MCF 10A (cell line): ENCODE measurements around the gene COX6B2. TPM values are rescaled to one million over a fixed set of nuclear protein-coding genes. Genes with fewer than 3 reads are reported as not detected.
A peak's percentile ranks its signal among the peaks of the same experiment; 100 is the strongest.

ENCODE experiments used
- BruUV-seq: library from RNA; stranded (reverse); fragments of 400-500 nt; replicated peaks from 2 replicates; lab custom pipeline; 2021; lab: Mats Ljungman, UMichigan
- CTCF ChIA-PET: fragments of 300-600 bp; sonication (Branson Sonifier 250); formaldehyde crosslinking; extraction: SDS; loops from one replicate; lab custom pipeline; 2021; ENCODE audit warnings: antibody characterized with exemption, inconsistent platforms; lab: Yijun Ruan, JAX
- POLR2A ChIA-PET: fragments of 300-600, 350-650 bp; sonication (Branson Sonifier 250); formaldehyde crosslinking; extraction: SDS; loops from one replicate; lab custom pipeline; 2020; ENCODE audit warnings: antibody characterized with exemption, inconsistent platforms; lab: Yijun Ruan, JAX
- DNase-seq: peaks from one replicate; pipeline ENCODE4 v3.0.0-alpha.2; 2018; ENCODE audit not compliant: unreplicated experiment
- H3K27ac Mint-ChIP-seq: one replicate; pipeline ENCODE4 v1.8.0; 2022; ENCODE audit warnings: mild to moderate bottlenecking, low read depth, mixed read lengths; ENCODE audit not compliant: unreplicated experiment
- H3K27me3 Mint-ChIP-seq: one replicate; pipeline ENCODE4 v1.8.0; 2022; ENCODE audit warnings: mixed read lengths; ENCODE audit not compliant: insufficient read depth, unreplicated experiment
- H3K36me3 Mint-ChIP-seq: one replicate; pipeline ENCODE4 v1.8.0; 2022; ENCODE audit warnings: mild to moderate bottlenecking, moderate library complexity, mixed read lengths; ENCODE audit not compliant: insufficient read depth, unreplicated experiment
- H3K4me1 Mint-ChIP-seq: one replicate; pipeline ENCODE4 v1.8.0; 2022; ENCODE audit warnings: mixed read lengths; ENCODE audit not compliant: insufficient read depth, unreplicated experiment
- H3K4me3 Mint-ChIP-seq: one replicate; pipeline ENCODE4 v1.8.0; 2022; ENCODE audit warnings: mild to moderate bottlenecking, moderate library complexity, mixed read lengths; ENCODE audit not compliant: unreplicated experiment
- H3K9me3 Mint-ChIP-seq: one replicate; pipeline ENCODE4 v1.8.0; 2022; ENCODE audit warnings: mixed read lengths; ENCODE audit not compliant: unreplicated experiment
- intact Hi-C: fragments of 100-400 bp; cut with micrococcal nuclease; formaldehyde crosslinking; loops from 2 replicates; pipeline ENCODE4 v1.14.1; 2022
- total RNA-seq: library from RNA; stranded (reverse); gene quantifications from 2 replicates; pipeline ENCODE4 v1.2.3, GENCODE V29; 2022
- TF ChIP-seq, protein P1 (sequence below): fragments of 200-600 bp; IDR thresholded peaks from one replicate; pipeline ENCODE4 v1.8.0; 2022; ENCODE audit warnings: antibody characterized with exemption, mild to moderate bottlenecking; ENCODE audit not compliant: unreplicated experiment

COX6B2 gene
- total RNA-seq, 1 experiment from 2014 or later, result 0.33 TPM

DNA sequence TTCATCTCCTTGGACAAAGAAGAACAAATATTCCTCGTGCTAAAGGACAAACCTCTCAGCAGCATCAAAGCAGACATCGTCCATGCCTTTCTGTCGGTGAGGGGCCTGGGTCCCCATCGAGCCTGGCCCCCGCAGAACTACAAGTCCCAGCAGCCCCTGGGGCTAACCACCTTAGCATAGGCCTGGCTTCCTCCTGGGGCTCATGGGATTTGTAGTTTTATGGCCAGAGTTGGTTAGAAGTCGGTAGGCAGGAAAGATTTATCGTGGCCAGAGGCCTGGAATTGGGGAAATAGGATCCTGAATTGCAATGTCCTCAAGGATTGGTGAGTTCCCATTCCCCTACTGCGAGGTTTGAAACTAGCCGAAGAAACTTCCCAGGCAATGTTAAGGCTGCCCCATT lies 49.0 kb downstream of the COX6B2 start:
- no peaks in the 10 kb centered on the region for H3K9me3 Mint-ChIP-seq
- peak; percentile 46 for DNase-seq
- no peak overlapping the region for H3K27ac Mint-ChIP-seq
- H3K4me3 Mint-ChIP-seq, result no peak overlapping the region
- no TSS peak for BruUV-seq
- no peaks in the 10 kb centered on the region for H3K4me1 Mint-ChIP-seq
- H3K36me3 Mint-ChIP-seq, result peaks cover 4% of the 10 kb centered on the region
- no peaks in the 10 kb centered on the region for H3K27me3 Mint-ChIP-seq
- POLR2A ChIA-PET, result interaction anchor here (0.7 to 1.4 kb wide), 4 partner anchors 28 to 81 kb away, joined by 3 to 6 read pairs (median 3); partner anchors contain the start of gene TMEM238
- TF ChIP-seq, protein P1, sequence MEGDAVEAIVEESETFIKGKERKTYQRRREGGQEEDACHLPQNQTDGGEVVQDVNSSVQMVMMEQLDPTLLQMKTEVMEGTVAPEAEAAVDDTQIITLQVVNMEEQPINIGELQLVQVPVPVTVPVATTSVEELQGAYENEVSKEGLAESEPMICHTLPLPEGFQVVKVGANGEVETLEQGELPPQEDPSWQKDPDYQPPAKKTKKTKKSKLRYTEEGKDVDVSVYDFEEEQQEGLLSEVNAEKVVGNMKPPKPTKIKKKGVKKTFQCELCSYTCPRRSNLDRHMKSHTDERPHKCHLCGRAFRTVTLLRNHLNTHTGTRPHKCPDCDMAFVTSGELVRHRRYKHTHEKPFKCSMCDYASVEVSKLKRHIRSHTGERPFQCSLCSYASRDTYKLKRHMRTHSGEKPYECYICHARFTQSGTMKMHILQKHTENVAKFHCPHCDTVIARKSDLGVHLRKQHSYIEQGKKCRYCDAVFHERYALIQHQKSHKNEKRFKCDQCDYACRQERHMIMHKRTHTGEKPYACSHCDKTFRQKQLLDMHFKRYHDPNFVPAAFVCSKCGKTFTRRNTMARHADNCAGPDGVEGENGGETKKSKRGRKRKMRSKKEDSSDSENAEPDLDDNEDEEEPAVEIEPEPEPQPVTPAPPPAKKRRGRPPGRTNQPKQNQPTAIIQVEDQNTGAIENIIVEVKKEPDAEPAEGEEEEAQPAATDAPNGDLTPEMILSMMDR, result no peak
- CTCF ChIA-PET, result interaction anchor here (1.1 to 2.4 kb wide), 5 partner anchors 8 to 162 kb away, joined by 3 to 11 read pairs (median 3); partner anchors contain the start of gene KMT5C
- intact Hi-C loops, result no loop called here

DNA sequence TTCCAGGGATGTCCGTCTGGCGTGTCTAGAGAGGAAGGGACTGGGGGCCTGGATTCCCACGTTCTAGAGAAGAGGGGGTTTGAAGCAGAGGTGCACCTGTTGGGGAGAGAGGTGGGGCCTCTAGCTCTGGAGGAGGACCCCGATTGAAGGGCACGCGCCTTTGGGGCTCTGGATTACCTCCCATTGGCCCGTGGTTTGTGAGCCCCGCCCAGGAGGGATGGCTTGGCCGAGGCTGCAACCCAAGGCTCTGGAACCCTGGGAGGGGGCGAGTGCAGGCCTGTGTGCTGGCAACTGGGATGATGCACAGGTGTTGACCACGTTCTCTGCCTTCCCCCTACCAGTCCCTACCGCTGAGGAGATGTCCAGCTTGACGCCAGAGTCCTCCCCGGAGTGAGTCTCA lies 49.5 kb downstream of the COX6B2 start:
- CTCF ChIA-PET, result interaction anchor here (2.4 kb wide), 1 partner anchor 34 kb away, joined by 11 read pairs; the partner anchor contains the start of gene KMT5C

DNA sequence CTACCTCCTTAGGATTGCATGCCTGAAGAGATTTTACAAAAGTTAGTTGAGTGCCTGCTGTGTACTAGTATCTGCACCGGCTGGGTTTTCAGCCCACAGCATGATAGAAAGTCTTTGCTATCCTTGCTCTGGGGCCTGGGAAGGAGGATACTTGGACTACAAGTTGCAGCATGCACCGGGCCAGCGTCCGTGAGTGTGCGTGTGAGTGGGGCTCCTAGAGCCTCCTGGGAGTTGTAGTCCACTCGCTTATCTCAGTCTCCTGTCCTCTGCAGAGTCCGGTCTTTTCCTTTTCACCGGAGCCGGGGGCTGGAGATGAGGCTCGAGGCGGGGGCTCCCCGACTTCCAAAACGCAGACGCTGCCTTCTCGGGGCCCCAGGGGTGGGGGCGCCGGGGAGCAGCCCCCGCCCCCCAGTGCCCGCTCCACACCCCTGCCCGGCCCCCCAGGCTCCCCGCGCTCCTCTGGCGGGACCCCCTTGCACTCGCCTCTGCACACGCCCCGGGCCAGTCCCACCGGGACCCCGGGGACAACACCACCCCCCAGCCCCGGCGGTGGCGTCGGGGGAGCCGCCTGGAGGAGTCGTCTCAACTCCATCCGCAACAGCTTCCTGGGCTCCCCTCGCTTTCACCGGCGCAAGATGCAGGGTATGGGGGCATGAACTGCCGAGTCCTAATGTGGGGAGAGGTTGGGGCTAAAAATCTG lies 50.1 kb downstream of the COX6B2 start:
- no peak overlapping the region for H3K4me3 Mint-ChIP-seq

More for the DNA sequence above, 49.5 kb downstream of the COX6B2 start:
- Mint-ChIP-seq H3K9me3 (no peaks in the 10 kb centered on the region), H3K36me3 (no peaks in the 10 kb centered on the region), H3K27me3 (no peaks in the 10 kb centered on the region), H3K4me3 (no peak overlapping the region), H3K4me1 (no peaks in the 10 kb centered on the region), H3K27ac (no peak overlapping the region)
- no TSS peak for BruUV-seq
- TF ChIP-seq, protein P1, result no peak
- intact Hi-C loops, result loop anchor here (1.0 kb wide), 1 partner anchor 80 kb away; the partner anchor contains the start of gene RPL28
- POLR2A ChIA-PET, result interaction anchor here (1.2 to 1.4 kb wide), 2 partner anchors 34 to 82 kb away, joined by 3 read pairs; no protein-coding TSS in a partner anchor
- no peak for DNase-seq

More for the DNA sequence above, 50.1 kb downstream of the COX6B2 start:
- Mint-ChIP-seq H3K9me3 (no peaks in the 10 kb centered on the region), H3K4me1 (no peaks in the 10 kb centered on the region), H3K36me3 (no peaks in the 10 kb centered on the region), H3K27me3 (no peaks in the 10 kb centered on the region), H3K27ac (no peak overlapping the region)
- intact Hi-C loops, result loop anchor here (1.0 kb wide), 1 partner anchor 81 kb away; the partner anchor contains the start of gene RPL28
- DNase-seq, result peak; percentile 68
- BruUV-seq, result no TSS peak
- TF ChIP-seq, protein P1, result no peak
- ChIA-PET CTCF (interaction anchor here (2.4 to 4.2 kb wide), 2 partner anchors 12 to 35 kb away, joined by 11 to 50 read pairs; partner anchors contain the start of gene KMT5C), POLR2A (interaction anchor here (1.2 kb wide), 1 partner anchor 34 kb away, joined by 3 read pairs; no protein-coding TSS in a partner anchor)
